Astrocyte of the cerebellum (primary cell): ENCODE results near the gene ATXN1.

ENCODE experiments used
- DNase-seq: peaks from one replicate; pipeline ENCODE4 v3.0.0-alpha.2; 2011; ENCODE audit warnings: low read depth
- H3K4me3 ChIP-seq: 2 replicates; pipeline ENCODE4 v1.5.1; 2011; ENCODE audit warnings: mild to moderate bottlenecking, low read depth, low read length, moderate library complexity
- CTCF ChIP-seq: IDR thresholded peaks from 2 replicates; pipeline ENCODE4 v1.5.1; 2012; ENCODE audit warnings: low read length, low read depth, moderate library complexity, mild to moderate bottlenecking; ENCODE audit errors: missing control alignments
- in situ Hi-C: cut with HindIII; loops from 2 replicates; pipeline ENCODE4 v1.10.0; 2017; ENCODE audit warnings: low sequenced_read_pairs

Gene ATXN1

GRCh38 chr6:16337295-16337975 is 423.8 kb downstream of the ATXN1 start:
- H3K4me3 ChIP-seq = no peak overlapping the region
- in situ Hi-C loops = no loop called here
- peak; percentile 55 for DNase-seq
- no peak for TF ChIP-seq CTCF

GRCh38 chr6:16336911-16337294 is 424.4 kb downstream of the ATXN1 start:
- TF ChIP-seq CTCF = no peak
- in situ Hi-C loops = no loop called here
- DNase-seq = no peak
- no peak overlapping the region for H3K4me3 ChIP-seq

GRCh38 chr6:16336056-16336818 is 425.0 kb downstream of the ATXN1 start:
- no peak for TF ChIP-seq CTCF
- no peak for DNase-seq
- in situ Hi-C loops = no loop called here
- H3K4me3 ChIP-seq = no peak overlapping the region

- H3K4me3 ChIP-seq = no peak overlapping the region
- no peak for TF ChIP-seq CTCF
- in situ Hi-C loops = no loop called here
- no peak for DNase-seq
These were observed 426.1 kb downstream of the ATXN1 start for GRCh38 chr6:16335176-16335575.

GRCh38 chr6:16334671-16335070 is 426.6 kb downstream of the ATXN1 start:
- H3K4me3 ChIP-seq = no peak overlapping the region
- in situ Hi-C loops = no loop called here
- no peak for DNase-seq
- no peak for TF ChIP-seq CTCF

- no peak overlapping the region for H3K4me3 ChIP-seq
- no peak for TF ChIP-seq CTCF
- DNase-seq = no peak
- in situ Hi-C loops = no loop called here
These were observed 427.7 kb downstream of the ATXN1 start for GRCh38 chr6:16333580-16333979.
